IPS-18a (cell line): ENCODE data around the gene SH2D1B.
"Not testable (repeated sequence)": the region's sequence is repeated elsewhere in the genome, so short reads cannot be mapped to it uniquely, and the experiment has no call there.

Experiments
- H3K27ac ChIP-seq: one replicate; pipeline ENCODE4 v1.5.1; 2013; ENCODE audit warnings: low read length
- H3K27me3 ChIP-seq: one replicate; pipeline ENCODE4 v1.6.1; 2013; ENCODE audit warnings: mild to moderate bottlenecking, low read length; ENCODE audit not compliant: control insufficient read depth, insufficient read depth
- H3K36me3 ChIP-seq: one replicate; pipeline ENCODE4 v1.6.1; 2013; ENCODE audit warnings: low read depth, low read length; ENCODE audit not compliant: control insufficient read depth
- H3K4me1 ChIP-seq: one replicate; pipeline ENCODE4 v1.6.1; 2013; ENCODE audit warnings: low read depth, low read length; ENCODE audit not compliant: control insufficient read depth
- H3K4me3 ChIP-seq: one replicate; pipeline ENCODE4 v1.5.1; 2013; ENCODE audit warnings: low read length
- H3K9ac ChIP-seq: one replicate; pipeline ENCODE4 v1.6.1; 2013; ENCODE audit warnings: mild to moderate bottlenecking, low read length, moderate library complexity
- H3K9me3 ChIP-seq: one replicate; pipeline ENCODE4 v1.6.1; 2013; ENCODE audit warnings: low read depth, low read length; ENCODE audit not compliant: control insufficient read depth

The SH2D1B gene, protein sequence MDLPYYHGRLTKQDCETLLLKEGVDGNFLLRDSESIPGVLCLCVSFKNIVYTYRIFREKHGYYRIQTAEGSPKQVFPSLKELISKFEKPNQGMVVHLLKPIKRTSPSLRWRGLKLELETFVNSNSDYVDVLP

DNA sequence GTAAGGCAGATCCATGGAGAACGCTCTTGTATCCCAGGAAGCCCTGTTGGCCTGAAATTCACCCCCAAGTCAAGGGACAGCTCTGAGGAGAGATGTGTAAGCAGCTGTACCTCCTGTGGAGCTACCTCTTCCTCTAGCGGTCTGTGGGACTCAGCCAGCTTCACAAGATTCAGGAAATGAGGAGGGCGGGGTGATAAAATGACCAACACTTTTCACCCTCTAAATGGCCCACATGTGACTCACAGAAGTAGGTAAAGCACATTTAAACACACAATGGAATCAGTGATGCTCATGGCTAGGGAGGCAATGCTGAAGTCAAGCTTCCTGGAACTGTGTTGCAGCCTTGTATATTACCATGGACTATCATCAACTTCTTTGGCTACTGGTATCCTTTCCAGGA lies at the start of gene SH2D1B:
SH2D1B (minus strand) TSS at position 135 of the 400 bp plus-strand sequence; CDS start at position 15, 120 bp downstream.
- H3K36me3 ChIP-seq, result no peaks in the 10 kb centered on the region
- H3K27me3 ChIP-seq, result no peaks in the 10 kb centered on the region
- H3K9ac ChIP-seq, result no peak within 1 kb of the TSS
- no peak within 1 kb of the TSS for H3K4me3 ChIP-seq
- no peaks in the 10 kb centered on the region for H3K4me1 ChIP-seq
- H3K9me3 ChIP-seq, result peaks cover 4% of the 10 kb centered on the region
- no peak within 1 kb of the TSS for H3K27ac ChIP-seq

DNA sequence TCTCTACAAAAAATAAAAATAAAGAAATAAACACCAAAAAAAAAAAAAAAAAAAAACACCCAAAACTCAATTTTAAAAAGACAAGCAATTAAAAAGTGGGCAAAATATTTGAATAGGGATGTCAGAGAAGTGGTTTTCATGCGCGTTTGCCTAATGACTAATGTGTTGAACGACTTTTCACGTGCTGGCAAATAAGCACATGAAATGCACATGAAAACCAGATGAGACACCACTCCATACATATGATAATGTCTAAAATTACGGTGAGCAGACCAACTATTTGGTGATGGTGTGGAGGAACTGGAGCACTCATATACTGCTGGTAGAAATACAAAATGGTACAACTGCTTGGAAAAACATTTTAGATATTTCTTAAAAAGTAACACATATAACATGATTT lies 46.3 kb upstream of the SH2D1B start:
- H3K27me3 ChIP-seq, result no peaks in the 10 kb centered on the region
- H3K9me3 ChIP-seq, result no peaks in the 10 kb centered on the region
- H3K27ac ChIP-seq, result no peak overlapping the region
- H3K4me1 ChIP-seq, result no peaks in the 10 kb centered on the region
- H3K4me3 ChIP-seq, result no peak overlapping the region
- no peak overlapping the region for H3K9ac ChIP-seq
- no peaks in the 10 kb centered on the region for H3K36me3 ChIP-seq

DNA sequence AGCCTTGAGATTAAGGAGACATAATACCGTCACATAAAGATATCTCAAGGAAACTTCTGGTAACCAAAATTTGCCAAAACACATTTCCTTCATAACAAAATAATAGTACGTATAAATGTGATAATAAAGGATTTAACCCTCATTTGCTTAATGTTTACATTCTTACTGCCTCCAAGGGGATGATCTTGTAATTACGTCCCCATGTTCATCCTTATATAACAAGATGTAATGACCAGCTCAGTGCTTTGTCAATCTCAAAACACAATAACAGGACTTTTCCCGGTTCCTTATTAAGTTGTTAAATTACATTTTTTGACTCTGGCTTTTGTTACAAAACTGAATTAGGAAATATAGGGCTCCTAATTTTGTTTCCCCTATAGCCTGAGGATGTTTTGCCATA lies 44.4 kb upstream of the SH2D1B start:
- no peaks in the 10 kb centered on the region for H3K27me3 ChIP-seq

DNA sequence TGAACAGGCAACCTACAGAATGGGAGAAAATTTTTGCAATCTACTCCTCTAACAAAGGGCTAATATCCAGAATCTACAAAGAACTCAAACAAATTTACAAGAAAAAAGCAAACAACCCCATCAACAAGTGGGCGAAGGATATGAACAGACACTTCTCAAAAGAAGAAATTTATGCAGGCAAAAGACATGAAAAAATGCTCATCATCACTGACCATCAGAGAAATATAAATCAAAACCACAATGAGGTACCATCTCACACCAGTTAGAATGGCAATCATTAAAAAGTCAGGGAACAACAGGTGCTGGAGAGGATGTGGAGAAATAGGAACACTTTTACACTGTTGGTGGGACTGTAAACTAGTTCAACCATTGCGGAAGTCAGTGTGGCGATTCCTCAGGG lies 42.4 kb upstream of the SH2D1B start:
- H3K27ac ChIP-seq, H3K9me3 ChIP-seq, H3K4me1 ChIP-seq: not testable (repeated sequence)

More for the DNA sequence above, 44.4 kb upstream of the SH2D1B start:
- Histone ChIP-seq H3K36me3 (no peaks in the 10 kb centered on the region), H3K4me1 (no peaks in the 10 kb centered on the region), H3K4me3 (no peak overlapping the region), H3K9ac (no peak overlapping the region), H3K9me3 (no peaks in the 10 kb centered on the region), H3K27ac (no peak overlapping the region)

DNA sequence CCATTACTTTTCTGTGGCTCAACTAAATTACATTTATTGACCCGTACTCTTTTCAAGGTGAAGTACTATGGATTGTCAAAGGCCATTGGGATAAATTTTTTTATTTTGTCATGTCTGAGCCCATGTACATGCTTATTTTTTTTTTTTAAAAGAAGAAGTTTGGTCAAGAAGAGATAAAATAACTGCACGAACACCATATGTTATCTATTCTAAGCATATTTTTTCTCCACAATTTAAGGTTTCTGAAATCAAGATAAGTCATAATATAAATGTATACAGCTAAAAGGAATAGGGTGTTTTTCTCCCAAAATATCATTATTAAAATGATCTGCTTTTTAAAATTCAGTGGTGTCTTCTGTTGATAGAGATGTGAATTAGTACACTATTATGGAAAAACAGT lies 35.0 kb upstream of the SH2D1B start:
- no peaks in the 10 kb centered on the region for H3K27me3 ChIP-seq
- no peaks in the 10 kb centered on the region for H3K4me1 ChIP-seq
- H3K9ac ChIP-seq, result no peak overlapping the region
- no peaks in the 10 kb centered on the region for H3K9me3 ChIP-seq
- no peaks in the 10 kb centered on the region for H3K36me3 ChIP-seq
- H3K4me3 ChIP-seq, result no peak overlapping the region
- no peak overlapping the region for H3K27ac ChIP-seq

More for the DNA sequence above, 42.4 kb upstream of the SH2D1B start:
- H3K9ac ChIP-seq, H3K27me3 ChIP-seq, H3K36me3 ChIP-seq, H3K4me3 ChIP-seq: not testable (repeated sequence)

DNA sequence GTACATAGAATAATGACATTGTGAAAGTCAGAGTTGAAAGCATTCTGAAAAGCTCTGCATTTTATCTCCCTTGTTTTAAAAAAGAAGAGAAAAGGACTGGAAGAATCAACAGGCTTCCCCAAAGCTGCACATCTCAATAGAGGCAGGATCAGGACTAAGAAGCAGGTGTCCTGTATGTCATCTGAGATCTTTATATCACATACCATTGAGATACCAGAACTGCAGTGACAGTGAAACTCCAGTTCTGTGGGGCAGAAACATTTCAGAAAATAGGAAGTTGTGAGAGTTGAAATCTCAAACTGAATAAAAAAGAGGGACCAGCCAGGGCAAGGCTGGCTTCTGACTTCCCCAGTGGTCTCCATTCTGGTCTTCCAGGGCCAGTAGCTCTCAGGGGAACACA lies 33.0 kb upstream of the SH2D1B start:
- Histone ChIP-seq H3K9ac (no peak overlapping the region), H3K27me3 (no peaks in the 10 kb centered on the region), H3K27ac (no peak overlapping the region), H3K36me3 (no peaks in the 10 kb centered on the region), H3K4me1 (no peaks in the 10 kb centered on the region), H3K4me3 (no peak overlapping the region), H3K9me3 (no peaks in the 10 kb centered on the region)

DNA sequence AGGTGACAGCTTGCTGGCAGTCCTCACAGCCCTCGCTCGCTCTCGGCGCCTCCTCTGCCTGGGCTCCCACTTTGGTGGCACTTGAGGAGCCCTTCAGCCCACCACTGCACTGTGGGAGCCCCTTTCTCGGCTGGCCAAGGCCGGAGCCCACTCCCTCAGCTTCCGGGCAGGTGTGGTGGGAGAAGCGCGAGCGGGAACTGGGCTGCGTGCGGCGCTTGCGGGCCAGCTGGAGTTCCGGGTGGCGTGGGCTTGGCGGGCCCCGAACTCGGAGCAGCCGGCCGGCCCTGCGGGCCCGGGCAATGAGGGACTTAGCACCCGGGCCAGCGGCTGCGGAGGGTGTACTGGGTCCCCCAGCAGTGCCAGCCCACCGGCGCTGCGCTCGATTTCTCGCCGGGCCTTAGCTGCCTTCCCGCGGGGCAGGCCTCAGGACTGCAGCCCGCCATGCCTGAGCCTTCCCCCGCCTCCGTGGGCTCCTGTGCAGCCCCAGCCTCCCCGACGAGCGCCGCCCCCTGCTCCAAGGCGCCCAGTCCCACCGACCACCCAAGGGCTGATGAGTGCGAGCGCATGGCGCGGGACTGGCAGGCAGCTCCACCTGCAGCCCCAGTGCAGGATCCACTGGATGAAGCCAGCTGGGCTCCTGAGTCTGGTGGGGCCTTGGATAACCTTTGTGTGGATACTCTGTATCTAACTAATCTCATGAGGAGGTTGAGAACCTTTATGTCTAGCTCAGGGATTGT lies 21.2 kb upstream of the SH2D1B start:
- H3K27me3 ChIP-seq, H3K9ac ChIP-seq, H3K4me1 ChIP-seq, H3K9me3 ChIP-seq, H3K36me3 ChIP-seq, H3K27ac ChIP-seq, H3K4me3 ChIP-seq: not testable (repeated sequence)

DNA sequence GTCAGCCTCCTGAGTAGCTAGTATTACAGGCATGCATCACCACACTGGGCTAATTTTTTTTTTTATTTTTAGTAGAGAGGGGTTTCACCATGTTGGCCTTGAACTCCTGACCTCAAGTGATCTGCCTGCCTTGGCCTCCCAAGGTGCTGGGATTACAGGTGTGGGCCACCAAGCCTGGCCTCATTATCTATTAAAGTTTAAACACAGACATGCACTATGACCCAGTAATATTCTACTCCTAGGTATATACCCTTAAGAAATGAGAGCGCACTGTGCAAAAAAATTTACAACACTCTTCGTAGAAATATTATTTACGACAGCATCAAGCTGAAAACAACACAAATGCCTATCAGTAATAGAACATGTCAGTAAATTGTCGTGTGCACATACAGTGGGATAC lies 18.6 kb upstream of the SH2D1B start:
- Histone ChIP-seq H3K4me3 (no peak overlapping the region), H3K27me3 (no peaks in the 10 kb centered on the region), H3K27ac (no peak overlapping the region), H3K36me3 (no peaks in the 10 kb centered on the region), H3K9me3 (no peaks in the 10 kb centered on the region), H3K4me1 (no peaks in the 10 kb centered on the region), H3K9ac (no peak overlapping the region)

DNA sequence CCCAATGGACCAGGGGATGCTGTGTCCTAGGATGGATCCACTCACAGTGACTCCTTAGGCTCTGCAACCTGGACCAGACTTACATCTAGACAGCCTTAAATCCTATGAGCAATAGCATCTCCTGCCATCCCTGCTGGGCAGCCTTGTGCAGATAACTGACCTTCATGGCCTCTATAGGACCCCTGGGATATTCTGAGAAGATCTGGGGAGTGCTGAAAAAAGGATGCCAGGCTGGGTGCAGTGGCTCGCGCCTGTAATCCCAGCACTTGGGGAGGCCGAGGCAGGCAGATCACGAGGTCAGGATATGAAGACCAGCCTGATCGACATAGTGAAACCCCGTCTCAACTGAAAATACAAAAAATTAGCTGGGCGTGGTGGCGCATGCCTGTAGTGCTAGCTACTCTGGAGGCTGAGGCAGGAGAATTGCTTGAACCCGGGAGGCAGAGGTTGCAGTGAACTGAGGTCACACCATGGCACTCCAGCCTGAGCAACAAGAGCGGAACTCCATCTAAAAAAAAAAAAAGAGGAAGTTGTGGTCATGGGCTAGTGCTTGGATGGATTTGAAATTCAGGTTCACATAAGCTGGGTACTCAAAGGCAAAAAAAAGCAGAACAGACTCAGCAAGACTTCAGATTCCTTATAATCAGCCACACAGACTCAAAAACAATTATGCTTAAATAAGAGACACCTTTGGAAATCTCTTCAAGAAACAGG lies 10.9 kb upstream of the SH2D1B start:
- H3K27ac ChIP-seq, result no peak overlapping the region
- no peaks in the 10 kb centered on the region for H3K27me3 ChIP-seq
- H3K4me1 ChIP-seq, result no peaks in the 10 kb centered on the region
- no peaks in the 10 kb centered on the region for H3K9me3 ChIP-seq
- H3K4me3 ChIP-seq, result no peak overlapping the region
- H3K9ac ChIP-seq, result no peak overlapping the region
- no peaks in the 10 kb centered on the region for H3K36me3 ChIP-seq

DNA sequence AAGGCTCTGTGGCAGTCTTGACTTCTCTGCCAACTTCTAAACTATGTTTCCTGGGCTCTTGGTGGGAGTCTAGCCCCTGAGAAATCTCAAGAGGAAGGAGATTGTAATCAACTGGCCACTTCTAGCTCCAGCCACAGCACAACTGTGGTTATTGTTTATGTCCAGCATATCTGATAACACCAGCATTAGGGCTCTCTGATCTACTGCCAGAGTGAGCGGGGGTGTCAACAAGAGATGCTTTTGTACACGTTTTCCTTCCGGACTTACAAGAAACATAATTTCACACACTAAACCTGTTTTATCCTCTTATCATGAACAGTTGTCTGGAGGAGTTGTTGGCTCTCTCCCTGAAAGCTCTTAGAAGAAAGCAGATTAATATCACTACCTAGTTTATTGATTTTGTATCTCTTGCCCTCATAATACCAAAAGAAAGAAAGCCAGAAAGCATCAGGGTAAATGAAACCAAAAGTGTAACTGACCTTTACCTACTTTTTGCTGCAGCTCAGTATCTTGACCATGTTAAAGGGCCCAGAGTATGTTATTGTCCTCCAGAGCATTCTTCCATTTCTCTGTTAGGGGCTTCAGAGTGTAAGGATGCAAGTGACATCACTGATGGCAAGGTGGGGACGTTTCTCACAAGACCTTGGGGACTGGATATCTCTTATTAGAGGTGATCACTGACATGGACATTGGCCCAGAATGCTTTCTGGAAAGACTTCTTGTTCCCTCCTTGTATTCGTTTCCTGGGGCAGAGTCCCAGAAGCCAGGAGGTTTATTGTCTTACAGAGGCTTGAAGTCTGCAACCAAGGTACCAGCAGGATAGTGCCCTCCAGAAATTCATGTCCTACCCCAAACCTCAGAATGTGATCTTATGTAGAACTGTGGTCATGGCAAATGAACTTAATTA lies 9.6 kb upstream of the SH2D1B start:
- no peak overlapping the region for H3K27ac ChIP-seq
- H3K4me3 ChIP-seq, result no peak overlapping the region
- H3K27me3 ChIP-seq, result no peaks in the 10 kb centered on the region

DNA sequence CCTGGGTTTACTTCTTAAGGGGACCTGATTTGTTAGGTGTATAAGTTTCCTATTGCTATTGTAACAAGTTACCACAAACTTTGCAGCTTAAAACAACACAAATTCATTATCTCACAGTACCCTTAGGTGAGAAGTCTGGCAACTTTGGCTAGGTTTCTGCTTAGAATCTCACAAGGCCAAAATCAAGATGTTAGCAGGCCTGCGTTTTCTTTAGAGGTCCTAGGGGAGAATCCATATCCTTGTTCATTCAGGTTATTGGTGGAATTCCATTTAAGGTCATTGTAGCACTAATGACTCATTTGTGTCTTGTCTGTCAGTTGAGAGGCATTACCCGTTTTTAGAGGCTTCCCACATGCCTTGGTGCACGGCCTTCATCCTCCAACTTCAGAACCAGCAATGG lies 8.2 kb upstream of the SH2D1B start:
- H3K36me3 ChIP-seq, result no peaks in the 10 kb centered on the region
- H3K9ac ChIP-seq, result no peak overlapping the region
- no peak overlapping the region for H3K4me3 ChIP-seq
- no peaks in the 10 kb centered on the region for H3K27me3 ChIP-seq
- H3K9me3 ChIP-seq, result peaks cover 3% of the 10 kb centered on the region
- no peak overlapping the region for H3K27ac ChIP-seq
- no peaks in the 10 kb centered on the region for H3K4me1 ChIP-seq

More for the DNA sequence above, 9.6 kb upstream of the SH2D1B start:
- H3K9ac ChIP-seq, result no peak overlapping the region
- H3K4me1 ChIP-seq, result no peaks in the 10 kb centered on the region
- H3K9me3 ChIP-seq, result no peaks in the 10 kb centered on the region
- no peaks in the 10 kb centered on the region for H3K36me3 ChIP-seq
